A549 (cell line): Measurements from ENCODE around the gene FER. TPM values are rescaled to one million over a fixed set of nuclear protein-coding genes. Genes with fewer than 3 reads are reported as not detected.
"Not testable (repeated sequence)": the region's sequence is repeated elsewhere in the genome, so short reads cannot be mapped to it uniquely, and the experiment has no call there.

Source experiments
- ATAC-seq, 2 experiments: fragments of 200-7000 bp in 1 of 2; fragments of >200 bp in 1 of 2; cut with Nextera tagmentation in 1 of 2; cut with Tn5 transposase in 1 of 2; 3 replicates each; pipeline versions ENCODE4 v1.8.0 to v1.9.1; 2018 to 2020; ENCODE audit warnings: mild to moderate bottlenecking in 1 of 2, moderate library complexity in 1 of 2
- CTCF ChIA-PET: fragments of 300-600 bp; sonication (Branson Sonifier 250); formaldehyde crosslinking; extraction: SDS; loops from one replicate; lab custom pipeline; 2021; ENCODE audit warnings: antibody characterized with exemption, inconsistent platforms; lab: Yijun Ruan, JAX
- POLR2A ChIA-PET: fragments of 350-600 bp; formaldehyde crosslinking; extraction: SDS; loops from one replicate; lab custom pipeline; 2021; ENCODE audit warnings: antibody characterized with exemption, inconsistent platforms; lab: Yijun Ruan, JAX
- DNase-seq, 2 experiments: peaks; one replicate each; pipeline versions ENCODE4 v3.0.0 to v3.0.0-alpha.2; 2011 to 2016; ENCODE audit warnings: low read depth in 1 of 2, low spot score in 1 of 2
- FAIRE-seq: peaks from 2 replicates; lab custom pipeline; 2011; peaks lifted over from hg19 to GRCh38; lab: Jason Lieb, UNC
- H3K27ac ChIP-seq, 2 experiments: fragments of >200 bp; sonication (Bioruptor Twin); formaldehyde crosslinking; 3 replicates each; pipeline ENCODE4 v1.5.1; 2016 to 2017
- H3K4me1 ChIP-seq: fragments of >200 bp; sonication (Bioruptor Twin); formaldehyde crosslinking; 3 replicates; pipeline ENCODE4 v1.6.1; 2016
- H3K4me2 ChIP-seq: fragments of >200 bp; sonication (Bioruptor Twin); formaldehyde crosslinking; 3 replicates; pipeline ENCODE4 v1.6.1; 2016
- H3K4me3 ChIP-seq: fragments of >200 bp; sonication (Bioruptor Twin); formaldehyde crosslinking; 3 replicates; pipeline ENCODE4 v1.5.1; 2016
- H3K9me3 ChIP-seq: fragments of >200 bp; sonication (Bioruptor Twin); formaldehyde crosslinking; 3 replicates; pipeline ENCODE4 v1.6.1; 2016
- ATOH8 ChIP-seq: fragments of 250-450 bp; sonication (Bioruptor Pico); IDR thresholded peaks from 2 replicates; pipeline ENCODE4 v1.5.0; 2020; ENCODE audit warnings: low read depth, mild to moderate bottlenecking, moderate library complexity
- BHLHE40 ChIP-seq: IDR thresholded peaks from 2 replicates; pipeline ENCODE4 v1.6.1; 2012; ENCODE audit warnings: low read depth, low read length, inconsistent platforms
- CHD4 ChIP-seq: fragments of 200-600 bp; sonication (generic); IDR thresholded peaks from 2 replicates; pipeline ENCODE4 v1.6.1; 2016; ENCODE audit warnings: antibody characterized with exemption, mild to moderate bottlenecking, borderline replicate concordance
- FOSB ChIP-seq: fragments of 250-450 bp; sonication (Bioruptor Pico); IDR thresholded peaks from 2 replicates; pipeline ENCODE4 v1.5.0; 2020; ENCODE audit warnings: mild to moderate bottlenecking, moderate library complexity
- FOSL2 ChIP-seq, 2 experiments: fragments of 450-650 bp in 1 of 2; fragments of >200 bp in 1 of 2; sonication (Bioruptor Twin) in 1 of 2; formaldehyde crosslinking; IDR thresholded peaks; 2 replicates each; pipeline versions ENCODE4 v1.5.0 to v1.6.1; 2016 to 2020; ENCODE audit warnings: mild to moderate bottlenecking in 1 of 2, moderate library complexity in 1 of 2
- FOXS1 ChIP-seq: fragments of 250-450 bp; sonication (Bioruptor Pico); IDR thresholded peaks from 2 replicates; pipeline ENCODE4 v1.5.0; 2020; ENCODE audit warnings: mild to moderate bottlenecking, moderate library complexity
- HEYL ChIP-seq: fragments of 250-450 bp; sonication (Bioruptor Pico); IDR thresholded peaks from 2 replicates; pipeline ENCODE4 v1.8.0; 2021; ENCODE audit warnings: mild to moderate bottlenecking, moderate library complexity
- HOXA7 ChIP-seq: fragments of 250-450 bp; sonication (Bioruptor Pico); IDR thresholded peaks from 2 replicates; pipeline ENCODE4 v1.5.0; 2020; ENCODE audit warnings: mild to moderate bottlenecking, moderate library complexity
- JUN ChIP-seq, 2 experiments: fragments of >200 bp; sonication (Bioruptor Twin); formaldehyde crosslinking; IDR thresholded peaks; 2 replicates in 1 of 2; 3 replicates in 1 of 2; pipeline ENCODE4 v1.6.1; 2016 to 2017
- KDM5A ChIP-seq: fragments of 200-600 bp; sonication (generic); IDR thresholded peaks from 2 replicates; pipeline ENCODE4 v1.6.1; 2016; ENCODE audit warnings: antibody characterized with exemption, mild to moderate bottlenecking
- MAFK ChIP-seq: fragments of 450-650 bp; IDR thresholded peaks from 2 replicates; pipeline ENCODE4 v1.6.1; 2014; ENCODE audit not compliant: partially characterized antibody
- MYC ChIP-seq: IDR thresholded peaks from 2 replicates; pipeline ENCODE4 v1.6.1; 2012; ENCODE audit warnings: mild to moderate bottlenecking, inconsistent platforms, low read length, improper control_type of control experiment, borderline replicate concordance
- NFE2L2 ChIP-seq: fragments of 150-350 bp; conservative IDR thresholded peaks from 2 replicates; pipeline ENCODE4 v1.6.1; 2014; ENCODE audit warnings: low read length
- NR3C1 ChIP-seq: fragments of >200 bp; sonication (Bioruptor Twin); formaldehyde crosslinking; IDR thresholded peaks from 3 replicates; pipeline ENCODE4 v1.6.1; 2017
- PHF8 ChIP-seq: fragments of 200-600 bp; sonication (generic); IDR thresholded peaks from 2 replicates; pipeline ENCODE4 v1.6.1; 2016; ENCODE audit warnings: low read depth, mild to moderate bottlenecking, antibody characterized with exemption, moderate library complexity, borderline replicate concordance
- POLR2AphosphoS2 ChIP-seq: conservative IDR thresholded peaks from 2 replicates; pipeline ENCODE4 v1.6.1; 2012; ENCODE audit warnings: low read length, improper control_type of control experiment, inconsistent platforms
- RAD21 ChIP-seq, 2 experiments: fragments of >200 bp in 1 of 2; sonication (Bioruptor Twin) in 1 of 2; formaldehyde crosslinking in 1 of 2; IDR thresholded peaks in 1 of 2; conservative IDR thresholded peaks in 1 of 2; 2 replicates in 1 of 2; 3 replicates in 1 of 2; pipeline ENCODE4 v1.6.1; 2012 to 2018; ENCODE audit warnings: inconsistent platforms in 1 of 2
- RARB ChIP-seq: fragments of 250-450 bp; sonication (Bioruptor Pico); IDR thresholded peaks from 2 replicates; pipeline ENCODE4 v1.8.0; 2021; ENCODE audit warnings: mild to moderate bottlenecking, moderate library complexity
- RCOR1 ChIP-seq: fragments of 150-350 bp; IDR thresholded peaks from 2 replicates; pipeline ENCODE4 v1.6.1; 2014; ENCODE audit warnings: antibody characterized with exemption, low read length, low read depth
- RFX5 ChIP-seq: fragments of 450-650 bp; IDR thresholded peaks from 2 replicates; pipeline ENCODE4 v1.7.1; 2014; ENCODE audit warnings: antibody characterized with exemption, mild to moderate bottlenecking, moderate library complexity
- ZC3H11A ChIP-seq: fragments of 450-650 bp; IDR thresholded peaks from 2 replicates; pipeline ENCODE4 v1.6.1; 2014; ENCODE audit warnings: antibody characterized with exemption, mild to moderate bottlenecking
- ZFP36 ChIP-seq: fragments of 450-650 bp; IDR thresholded peaks from 2 replicates; pipeline ENCODE4 v1.6.1; 2014; ENCODE audit warnings: borderline replicate concordance; ENCODE audit not compliant: partially characterized antibody
- WGBS: methylation state at CpG from one replicate; pipeline ENCODE4 v1.1.6; 2017; ENCODE audit errors: missing lambda C conversion rate; 5-methylcytosine and 5-hydroxymethylcytosine counted together
- polyA plus RNA-seq, 4 experiments: library from polyadenylated mRNA; depleted of rRNA in 3 of 4; stranded (reverse); fragments of >200 nt; fragmentation: RNase III in 1 of 4; extraction: RNeasy Plus Mini Kit Qiagen cat#74134 plus additional on column Dnase treatment in 1 of 4; gene quantifications; 2 replicates in 3 of 4; 3 replicates in 1 of 4; pipeline ENCODE4 v1.2.3, GENCODE V29; 2011 to 2017
- TF ChIP-seq, protein P1 (sequence below): fragments of >200 bp; sonication (Bioruptor Twin); formaldehyde crosslinking; IDR thresholded peaks from 3 replicates; pipeline ENCODE4 v1.5.1; 2016
- TF ChIP-seq, protein P2 (sequence below): fragments of 250-450 bp; sonication (Bioruptor Pico); IDR thresholded peaks from 2 replicates; pipeline ENCODE4 v1.5.0; 2021; ENCODE audit warnings: mild to moderate bottlenecking, moderate library complexity, borderline replicate concordance
- TF ChIP-seq, protein P3 (sequence below): IDR thresholded peaks from 2 replicates; pipeline ENCODE4 v1.6.1; 2012
- TF ChIP-seq, protein P4 (sequence below): fragments of >200 bp; sonication (Bioruptor Twin); formaldehyde crosslinking; IDR thresholded peaks from 3 replicates; pipeline ENCODE4 v1.6.1; 2016

The FER gene
- polyA plus RNA-seq, 2 of the 4 experiments (the other 2 are of a cell fraction): 3.6 to 12.3 TPM

GRCh38 chr5:108830705-108831276, 83.1 kb downstream of the FER start:
- TF ChIP-seq CHD4 (no peak), ZFP36 (no peak), BHLHE40 (no peak), POLR2AphosphoS2 (no peak), RARB (CRISPR knock-in tag) (no peak), RAD21 (conservative IDR thresholded peaks at IDR 0.05 in 1 of 2, IDR thresholded peaks at IDR 0.05 in 1 of 2) (no peak), ATOH8 (no peak), KDM5A (no peak), HEYL (no peak), NFE2L2 (no peak), RCOR1 (no peak), MYC (no peak), PHF8 (no peak), RFX5 (no peak), FOXS1 (CRISPR knock-in tag) (no peak)
- TF ChIP-seq, protein P1, sequence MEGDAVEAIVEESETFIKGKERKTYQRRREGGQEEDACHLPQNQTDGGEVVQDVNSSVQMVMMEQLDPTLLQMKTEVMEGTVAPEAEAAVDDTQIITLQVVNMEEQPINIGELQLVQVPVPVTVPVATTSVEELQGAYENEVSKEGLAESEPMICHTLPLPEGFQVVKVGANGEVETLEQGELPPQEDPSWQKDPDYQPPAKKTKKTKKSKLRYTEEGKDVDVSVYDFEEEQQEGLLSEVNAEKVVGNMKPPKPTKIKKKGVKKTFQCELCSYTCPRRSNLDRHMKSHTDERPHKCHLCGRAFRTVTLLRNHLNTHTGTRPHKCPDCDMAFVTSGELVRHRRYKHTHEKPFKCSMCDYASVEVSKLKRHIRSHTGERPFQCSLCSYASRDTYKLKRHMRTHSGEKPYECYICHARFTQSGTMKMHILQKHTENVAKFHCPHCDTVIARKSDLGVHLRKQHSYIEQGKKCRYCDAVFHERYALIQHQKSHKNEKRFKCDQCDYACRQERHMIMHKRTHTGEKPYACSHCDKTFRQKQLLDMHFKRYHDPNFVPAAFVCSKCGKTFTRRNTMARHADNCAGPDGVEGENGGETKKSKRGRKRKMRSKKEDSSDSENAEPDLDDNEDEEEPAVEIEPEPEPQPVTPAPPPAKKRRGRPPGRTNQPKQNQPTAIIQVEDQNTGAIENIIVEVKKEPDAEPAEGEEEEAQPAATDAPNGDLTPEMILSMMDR: no peak
- TF ChIP-seq, protein P2, sequence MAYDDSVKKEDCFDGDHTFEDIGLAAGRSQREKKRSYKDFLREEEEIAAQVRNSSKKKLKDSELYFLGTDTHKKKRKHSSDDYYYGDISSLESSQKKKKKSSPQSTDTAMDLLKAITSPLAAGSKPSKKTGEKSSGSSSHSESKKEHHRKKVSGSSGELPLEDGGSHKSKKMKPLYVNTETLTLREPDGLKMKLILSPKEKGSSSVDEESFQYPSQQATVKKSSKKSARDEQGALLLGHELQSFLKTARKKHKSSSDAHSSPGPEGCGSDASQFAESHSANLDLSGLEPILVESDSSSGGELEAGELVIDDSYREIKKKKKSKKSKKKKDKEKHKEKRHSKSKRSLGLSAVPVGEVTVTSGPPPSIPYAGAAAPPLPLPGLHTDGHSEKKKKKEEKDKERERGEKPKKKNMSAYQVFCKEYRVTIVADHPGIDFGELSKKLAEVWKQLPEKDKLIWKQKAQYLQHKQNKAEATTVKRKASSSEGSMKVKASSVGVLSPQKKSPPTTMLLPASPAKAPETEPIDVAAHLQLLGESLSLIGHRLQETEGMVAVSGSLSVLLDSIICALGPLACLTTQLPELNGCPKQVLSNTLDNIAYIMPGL (CRISPR knock-in tag): no peak
- TF ChIP-seq, protein P3, sequence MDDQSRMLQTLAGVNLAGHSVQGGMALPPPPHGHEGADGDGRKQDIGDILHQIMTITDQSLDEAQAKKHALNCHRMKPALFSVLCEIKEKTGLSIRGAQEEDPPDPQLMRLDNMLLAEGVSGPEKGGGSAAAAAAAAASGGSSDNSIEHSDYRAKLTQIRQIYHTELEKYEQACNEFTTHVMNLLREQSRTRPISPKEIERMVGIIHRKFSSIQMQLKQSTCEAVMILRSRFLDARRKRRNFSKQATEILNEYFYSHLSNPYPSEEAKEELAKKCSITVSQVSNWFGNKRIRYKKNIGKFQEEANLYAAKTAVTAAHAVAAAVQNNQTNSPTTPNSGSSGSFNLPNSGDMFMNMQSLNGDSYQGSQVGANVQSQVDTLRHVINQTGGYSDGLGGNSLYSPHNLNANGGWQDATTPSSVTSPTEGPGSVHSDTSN: no peak
- TF ChIP-seq, protein P4, sequence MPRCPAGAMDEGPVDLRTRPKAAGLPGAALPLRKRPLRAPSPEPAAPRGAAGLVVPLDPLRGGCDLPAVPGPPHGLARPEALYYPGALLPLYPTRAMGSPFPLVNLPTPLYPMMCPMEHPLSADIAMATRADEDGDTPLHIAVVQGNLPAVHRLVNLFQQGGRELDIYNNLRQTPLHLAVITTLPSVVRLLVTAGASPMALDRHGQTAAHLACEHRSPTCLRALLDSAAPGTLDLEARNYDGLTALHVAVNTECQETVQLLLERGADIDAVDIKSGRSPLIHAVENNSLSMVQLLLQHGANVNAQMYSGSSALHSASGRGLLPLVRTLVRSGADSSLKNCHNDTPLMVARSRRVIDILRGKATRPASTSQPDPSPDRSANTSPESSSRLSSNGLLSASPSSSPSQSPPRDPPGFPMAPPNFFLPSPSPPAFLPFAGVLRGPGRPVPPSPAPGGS: no peak
- Histone ChIP-seq H3K4me3 (no peak overlapping the region), H3K4me2 (no peak overlapping the region), H3K4me1 (no peaks in the 10 kb centered on the region), H3K27ac (no peak overlapping the region), H3K9me3 (no peaks in the 10 kb centered on the region)
- POLR2A ChIA-PET: no interaction called here
- CTCF ChIA-PET: no interaction called here
- 92% methylated on average over 3 of the region's 3 CpGs for WGBS
- DNase-seq: no peak
- FAIRE-seq: no peak
- ATAC-seq: no peak

- no peak for FAIRE-seq
Observed at GRCh38 chr5:108836492-108836891, 88.8 kb downstream of the FER start.

GRCh38 chr5:108842260-108842941, 94.7 kb downstream of the FER start:
- CTCF ChIA-PET, H3K4me2 ChIP-seq, ATAC-seq, H3K27ac ChIP-seq, H3K4me3 ChIP-seq, DNase-seq, H3K9me3 ChIP-seq, FAIRE-seq, POLR2A ChIA-PET, H3K4me1 ChIP-seq: not testable (repeated sequence)
- 70% methylated on average over 3 of the region's 3 CpGs for WGBS

More at GRCh38 chr5:108836492-108836891, 88.8 kb downstream of the FER start:
- ATAC-seq (no peak), DNase-seq (no peak)
- Histone ChIP-seq H3K9me3 (no peaks in the 10 kb centered on the region), H3K4me3 (no peak overlapping the region), H3K27ac (no peak overlapping the region), H3K4me2 (no peak overlapping the region), H3K4me1 (no peaks in the 10 kb centered on the region)
- 84% methylated on average over 2 of the region's 2 CpGs for WGBS
- TF ChIP-seq FOSL2 (IDR thresholded peaks at IDR 0.05) (no peak), FOSL2 (CRISPR knock-in tag; IDR thresholded peaks at IDR 0.05) (no peak), HOXA7 (CRISPR knock-in tag) (no peak), NR3C1 (no peak), MAFK (no peak), FOSB (CRISPR knock-in tag) (no peak), JUN (IDR thresholded peaks at IDR 0.05) (no peak), FOXS1 (CRISPR knock-in tag) (no peak), ZC3H11A (no peak), POLR2AphosphoS2 (no peak), HEYL (no peak)
- ChIA-PET CTCF (no interaction called here), POLR2A (no interaction called here)
